HL-60 (cell line): ENCODE results near the gene ALDOC.

Experiments used
- DNase-seq, 2 experiments: peaks; one replicate each; pipeline ENCODE4 v3.0.0-alpha.2; 2010 to 2020; ENCODE audit warnings: low read depth in 1 of 2, low spot score in 1 of 2
- H3K27ac ChIP-seq: fragments of 250-450 bp; sonication (Bioruptor Pico); replicated peaks from 2 replicates; pipeline ENCODE4 v1.5.1; 2020; ENCODE audit warnings: mild to moderate bottlenecking, moderate library complexity
- H3K27me3 ChIP-seq: fragments of 250-450 bp; sonication (Bioruptor Pico); 2 replicates; pipeline ENCODE4 v1.5.1; 2021; ENCODE audit warnings: mild to moderate bottlenecking, moderate library complexity; ENCODE audit not compliant: insufficient read depth, poor library complexity, severe bottlenecking
- H3K4me3 ChIP-seq: replicated peaks from 2 replicates; pipeline ENCODE4 v1.5.1; 2011; ENCODE audit warnings: mild to moderate bottlenecking, control low read depth, low read length; ENCODE audit not compliant: insufficient read depth
- GABPA ChIP-seq: IDR thresholded peaks from 2 replicates; pipeline ENCODE4 v1.6.1; 2012; ENCODE audit warnings: low read depth
- POLR2AphosphoS5 ChIP-seq: IDR thresholded peaks from 2 replicates; pipeline ENCODE4 v1.6.1; 2012; ENCODE audit warnings: low read depth
- SPI1 ChIP-seq: IDR thresholded peaks from 2 replicates; pipeline ENCODE4 v1.6.1; 2012; ENCODE audit warnings: low read depth, mild to moderate bottlenecking, borderline replicate concordance
- TF ChIP-seq, protein P1 (sequence below): IDR thresholded peaks from 2 replicates; pipeline ENCODE4 v1.6.1; 2012; ENCODE audit warnings: low read depth; ENCODE audit not compliant: insufficient replicate concordance
- TF ChIP-seq, protein P2 (sequence below): IDR thresholded peaks from one replicate; pipeline ENCODE4 v1.5.1; 2011; ENCODE audit warnings: low read length, control low read depth, inconsistent platforms; ENCODE audit not compliant: insufficient read depth

Gene ALDOC

DNA sequence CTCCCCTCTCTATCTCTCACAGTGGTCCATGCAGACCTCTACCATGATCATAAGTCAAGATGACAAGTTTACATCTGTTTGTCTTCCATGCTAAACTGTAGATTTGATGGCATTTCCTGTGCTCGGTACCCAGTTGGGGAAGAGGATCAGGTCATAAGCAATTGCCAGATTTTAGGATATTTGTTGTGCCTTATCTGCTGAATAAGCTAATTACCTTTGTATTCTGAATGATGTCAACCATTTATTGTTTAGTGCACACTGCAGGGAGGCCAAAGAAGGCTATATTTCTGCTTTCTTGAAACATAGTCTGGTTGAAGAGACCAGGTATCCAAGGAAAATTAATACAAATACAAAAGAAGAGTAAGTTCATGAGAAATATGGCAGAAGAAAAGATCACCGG, 5.8 kb upstream of the ALDOC start:
- Histone ChIP-seq H3K27ac (no peak overlapping the region), H3K4me3 (no peak overlapping the region), H3K27me3 (no peaks in the 10 kb centered on the region)
- no peak for DNase-seq
- TF ChIP-seq, protein P1, sequence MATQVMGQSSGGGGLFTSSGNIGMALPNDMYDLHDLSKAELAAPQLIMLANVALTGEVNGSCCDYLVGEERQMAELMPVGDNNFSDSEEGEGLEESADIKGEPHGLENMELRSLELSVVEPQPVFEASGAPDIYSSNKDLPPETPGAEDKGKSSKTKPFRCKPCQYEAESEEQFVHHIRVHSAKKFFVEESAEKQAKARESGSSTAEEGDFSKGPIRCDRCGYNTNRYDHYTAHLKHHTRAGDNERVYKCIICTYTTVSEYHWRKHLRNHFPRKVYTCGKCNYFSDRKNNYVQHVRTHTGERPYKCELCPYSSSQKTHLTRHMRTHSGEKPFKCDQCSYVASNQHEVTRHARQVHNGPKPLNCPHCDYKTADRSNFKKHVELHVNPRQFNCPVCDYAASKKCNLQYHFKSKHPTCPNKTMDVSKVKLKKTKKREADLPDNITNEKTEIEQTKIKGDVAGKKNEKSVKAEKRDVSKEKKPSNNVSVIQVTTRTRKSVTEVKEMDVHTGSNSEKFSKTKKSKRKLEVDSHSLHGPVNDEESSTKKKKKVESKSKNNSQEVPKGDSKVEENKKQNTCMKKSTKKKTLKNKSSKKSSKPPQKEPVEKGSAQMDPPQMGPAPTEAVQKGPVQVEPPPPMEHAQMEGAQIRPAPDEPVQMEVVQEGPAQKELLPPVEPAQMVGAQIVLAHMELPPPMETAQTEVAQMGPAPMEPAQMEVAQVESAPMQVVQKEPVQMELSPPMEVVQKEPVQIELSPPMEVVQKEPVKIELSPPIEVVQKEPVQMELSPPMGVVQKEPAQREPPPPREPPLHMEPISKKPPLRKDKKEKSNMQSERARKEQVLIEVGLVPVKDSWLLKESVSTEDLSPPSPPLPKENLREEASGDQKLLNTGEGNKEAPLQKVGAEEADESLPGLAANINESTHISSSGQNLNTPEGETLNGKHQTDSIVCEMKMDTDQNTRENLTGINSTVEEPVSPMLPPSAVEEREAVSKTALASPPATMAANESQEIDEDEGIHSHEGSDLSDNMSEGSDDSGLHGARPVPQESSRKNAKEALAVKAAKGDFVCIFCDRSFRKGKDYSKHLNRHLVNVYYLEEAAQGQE, result no peak
- TF ChIP-seq GABPA (no peak), POLR2AphosphoS5 (no peak), SPI1 (no peak)
- TF ChIP-seq, protein P2, sequence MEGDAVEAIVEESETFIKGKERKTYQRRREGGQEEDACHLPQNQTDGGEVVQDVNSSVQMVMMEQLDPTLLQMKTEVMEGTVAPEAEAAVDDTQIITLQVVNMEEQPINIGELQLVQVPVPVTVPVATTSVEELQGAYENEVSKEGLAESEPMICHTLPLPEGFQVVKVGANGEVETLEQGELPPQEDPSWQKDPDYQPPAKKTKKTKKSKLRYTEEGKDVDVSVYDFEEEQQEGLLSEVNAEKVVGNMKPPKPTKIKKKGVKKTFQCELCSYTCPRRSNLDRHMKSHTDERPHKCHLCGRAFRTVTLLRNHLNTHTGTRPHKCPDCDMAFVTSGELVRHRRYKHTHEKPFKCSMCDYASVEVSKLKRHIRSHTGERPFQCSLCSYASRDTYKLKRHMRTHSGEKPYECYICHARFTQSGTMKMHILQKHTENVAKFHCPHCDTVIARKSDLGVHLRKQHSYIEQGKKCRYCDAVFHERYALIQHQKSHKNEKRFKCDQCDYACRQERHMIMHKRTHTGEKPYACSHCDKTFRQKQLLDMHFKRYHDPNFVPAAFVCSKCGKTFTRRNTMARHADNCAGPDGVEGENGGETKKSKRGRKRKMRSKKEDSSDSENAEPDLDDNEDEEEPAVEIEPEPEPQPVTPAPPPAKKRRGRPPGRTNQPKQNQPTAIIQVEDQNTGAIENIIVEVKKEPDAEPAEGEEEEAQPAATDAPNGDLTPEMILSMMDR, result no peak

GRCh38 chr17:28580959-28581358, 4.3 kb upstream of the ALDOC start:
- Histone ChIP-seq H3K4me3 (no peak overlapping the region), H3K27ac (no peak overlapping the region), H3K27me3 (no peaks in the 10 kb centered on the region)
- DNase-seq, result no peak
- TF ChIP-seq, protein P1, result no peak
- TF ChIP-seq, protein P2, result no peak
- TF ChIP-seq SPI1 (no peak), POLR2AphosphoS5 (no peak), GABPA (no peak)

DNA sequence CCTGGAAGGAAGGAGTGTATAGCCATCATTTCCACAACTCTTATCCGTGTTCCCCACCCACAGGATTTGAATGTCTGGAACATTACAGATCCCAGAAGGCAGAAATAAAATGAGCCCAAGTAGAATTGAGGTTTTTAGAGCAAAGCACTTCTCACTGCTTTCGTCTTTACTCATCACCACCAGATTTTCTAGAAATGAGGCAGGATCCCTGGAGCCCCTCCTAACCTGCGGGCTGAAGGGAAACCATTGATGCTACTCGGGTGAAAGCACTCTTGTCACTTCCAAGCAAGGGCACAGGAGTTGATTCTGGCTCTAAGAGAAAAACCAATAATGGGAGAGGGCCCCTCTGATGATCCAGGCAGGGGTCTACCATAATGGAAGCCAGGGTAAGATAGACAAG, 2.8 kb upstream of the ALDOC start:
- H3K4me3 ChIP-seq, result no peak overlapping the region
- H3K27ac ChIP-seq, result no peak overlapping the region
- TF ChIP-seq SPI1 (no peak), POLR2AphosphoS5 (no peak), GABPA (no peak)
- TF ChIP-seq, protein P2, result no peak
- TF ChIP-seq, protein P1, result no peak
- DNase-seq, result no peak
- H3K27me3 ChIP-seq, result no peaks in the 10 kb centered on the region
